Trophoblast cell (in vitro differentiated cells and primary cell): Measurements from ENCODE around the gene ADRA1B.

Experiments
- DNase-seq, 2 donors: peaks; one replicate each; pipeline ENCODE4 v3.0.0-alpha.2; 2016
- H2AFZ ChIP-seq: 2 replicates; pipeline ENCODE4 v1.6.1; 2013; ENCODE audit warnings: low read length, moderate library complexity, mild to moderate bottlenecking; ENCODE audit not compliant: insufficient read depth, poor library complexity
- H2AK5ac ChIP-seq: 2 replicates; pipeline ENCODE4 v1.6.1; 2013; ENCODE audit warnings: mild to moderate bottlenecking, low read length
- H2BK120ac ChIP-seq: 2 replicates; pipeline ENCODE4 v1.6.1; 2013; ENCODE audit warnings: low read length, mild to moderate bottlenecking, moderate library complexity; ENCODE audit not compliant: insufficient read depth, poor library complexity
- H2BK12ac ChIP-seq: 2 replicates; pipeline ENCODE4 v1.6.1; 2013; ENCODE audit warnings: mild to moderate bottlenecking, low read length, moderate library complexity
- H2BK5ac ChIP-seq: 2 replicates; pipeline ENCODE4 v1.6.1; 2013; ENCODE audit warnings: low read length, low read depth, moderate library complexity, mild to moderate bottlenecking; ENCODE audit not compliant: poor library complexity
- H3K14ac ChIP-seq: 2 replicates; pipeline ENCODE4 v1.6.1; 2013; ENCODE audit warnings: mild to moderate bottlenecking, low read length
- H3K18ac ChIP-seq: 2 replicates; pipeline ENCODE4 v1.6.1; 2013; ENCODE audit warnings: mild to moderate bottlenecking, low read length
- H3K23ac ChIP-seq: 2 replicates; pipeline ENCODE4 v1.6.1; 2013; ENCODE audit warnings: low read length
- H3K27ac ChIP-seq: 2 replicates; pipeline ENCODE4 v1.5.1; 2013; ENCODE audit warnings: low read depth, mild to moderate bottlenecking, inconsistent platforms, low read length, moderate library complexity
- H3K27me3 ChIP-seq: 2 replicates; pipeline ENCODE4 v1.6.1; 2013; ENCODE audit warnings: inconsistent platforms, mild to moderate bottlenecking, low read length, moderate library complexity; ENCODE audit not compliant: insufficient read depth
- H3K36me3 ChIP-seq, 2 experiments: 1 replicate in 1 of 2; 2 replicates in 1 of 2; pipeline ENCODE4 v1.6.1; 2013; ENCODE audit warnings: low read length in 2 of 2, mild to moderate bottlenecking in 2 of 2, moderate library complexity in 1 of 2; ENCODE audit not compliant: insufficient read depth in 2 of 2, control insufficient read depth in 1 of 2
- H3K4ac ChIP-seq: 2 replicates; pipeline ENCODE4 v1.6.1; 2013; ENCODE audit warnings: low read depth, mild to moderate bottlenecking, low read length, moderate library complexity
- H3K4me1 ChIP-seq, 2 experiments: 1 replicate in 1 of 2; 2 replicates in 1 of 2; pipeline ENCODE4 v1.6.1; 2013; ENCODE audit warnings: low read length in 2 of 2, mild to moderate bottlenecking in 2 of 2, moderate library complexity in 1 of 2; ENCODE audit not compliant: insufficient read depth in 2 of 2, control insufficient read depth in 1 of 2
- H3K4me2 ChIP-seq: 2 replicates; pipeline ENCODE4 v1.6.1; 2013; ENCODE audit warnings: inconsistent platforms, mild to moderate bottlenecking, low read length, moderate library complexity
- H3K4me3 ChIP-seq: 2 replicates; pipeline ENCODE4 v1.5.1; 2013; ENCODE audit warnings: mild to moderate bottlenecking, low read depth, low read length, inconsistent platforms
- H3K79me1 ChIP-seq: one replicate; pipeline ENCODE4 v1.6.1; 2013; ENCODE audit warnings: low read length
- H3K79me2 ChIP-seq: 2 replicates; pipeline ENCODE4 v1.6.1; 2013; ENCODE audit warnings: low read length, mild to moderate bottlenecking; ENCODE audit not compliant: control insufficient read depth, insufficient read depth, poor library complexity
- H3K9ac ChIP-seq: 2 replicates; pipeline ENCODE4 v1.6.1; 2013; ENCODE audit warnings: mild to moderate bottlenecking, low read length
- H3K9me3 ChIP-seq: 2 replicates; pipeline ENCODE4 v1.6.1; 2013; ENCODE audit warnings: low read depth, mild to moderate bottlenecking, control low read depth, inconsistent platforms, low read length; ENCODE audit not compliant: insufficient read depth
- H4K12ac ChIP-seq: 2 replicates; pipeline ENCODE4 v1.6.1; 2013; ENCODE audit warnings: low read depth, mild to moderate bottlenecking, low read length, moderate library complexity
- H4K8ac ChIP-seq: 2 replicates; pipeline ENCODE4 v1.6.1; 2013; ENCODE audit warnings: low read depth, mild to moderate bottlenecking, low read length, moderate library complexity
- H4K91ac ChIP-seq: one replicate; pipeline ENCODE4 v1.6.1; 2013; ENCODE audit warnings: low read depth, mild to moderate bottlenecking, low read length, moderate library complexity
- WGBS: extraction: QIAGEN DNeasy Blood & Tissue Kit; methylation state at CpG from one replicate; pipeline ENCODE4 v1.1.7; 2013; ENCODE audit warnings: missing lambda C conversion rate; ENCODE audit not compliant: insufficient read length, insufficient coverage; ENCODE audit errors: extremely low coverage; 5-methylcytosine and 5-hydroxymethylcytosine counted together

Gene ADRA1B

DNA sequence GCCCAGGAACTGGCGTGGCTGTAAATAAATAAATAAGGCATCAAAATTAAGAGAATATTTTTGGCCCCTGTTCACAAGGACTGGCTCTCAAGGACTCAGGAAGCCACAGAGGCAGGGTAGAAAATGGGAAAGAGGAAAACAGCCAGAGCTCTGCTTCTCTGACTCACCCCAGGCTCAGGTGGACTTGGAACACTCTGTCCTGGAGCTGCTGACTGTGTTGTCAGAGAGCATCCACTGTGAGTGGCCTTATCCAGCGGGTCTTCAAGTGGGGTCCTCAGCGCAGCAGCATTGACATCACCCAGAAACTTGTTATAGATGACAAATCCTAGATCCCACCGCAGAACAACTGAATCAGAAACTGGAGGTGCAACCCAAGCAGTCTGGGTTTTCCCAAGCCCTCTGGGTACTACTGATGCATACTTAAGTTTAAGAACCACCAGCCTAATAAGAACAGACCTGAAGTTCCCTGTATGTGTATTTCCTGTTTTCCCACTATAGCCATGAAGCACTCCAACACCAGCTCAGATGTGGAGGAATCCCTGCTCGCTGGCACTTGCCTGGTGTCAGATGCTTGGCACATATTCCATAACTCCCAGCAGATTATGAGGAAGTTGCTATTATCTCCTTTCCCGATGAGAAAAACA lies 20.5 kb downstream of the ADRA1B start:
- H3K27ac ChIP-seq = no peak overlapping the region
- no peak overlapping the region for H3K23ac ChIP-seq
- H4K8ac ChIP-seq = no peak overlapping the region
- no peak overlapping the region for H3K18ac ChIP-seq
- no peak overlapping the region for H3K4me3 ChIP-seq
- H3K27me3 ChIP-seq = no peaks in the 10 kb centered on the region
- H2AK5ac ChIP-seq = no peak overlapping the region
- H3K4me2 ChIP-seq = no peak overlapping the region
- H3K14ac ChIP-seq = no peak overlapping the region
- no peaks in the 10 kb centered on the region for H3K9me3 ChIP-seq
- H3K4ac ChIP-seq = no peak overlapping the region
- H3K4me1 ChIP-seq = peaks cover 6 to 11% of the 10 kb centered on the region in 2 experiments
- no peak for DNase-seq
- H2AFZ ChIP-seq = no peak overlapping the region
- H3K79me1 ChIP-seq = no peaks in the 10 kb centered on the region
- H2BK5ac ChIP-seq = no peak overlapping the region
- H2BK120ac ChIP-seq = no peak overlapping the region
- WGBS = no CpG with 5 or more reads among the region's 6 CpGs
- no peak overlapping the region for H4K91ac ChIP-seq
- H3K79me2 ChIP-seq = no peaks in the 10 kb centered on the region
- peaks cover 0 to 2% of the 10 kb centered on the region in 2 experiments for H3K36me3 ChIP-seq
- H3K9ac ChIP-seq = no peak overlapping the region
- no peak overlapping the region for H2BK12ac ChIP-seq
- H4K12ac ChIP-seq = no peak overlapping the region

DNA sequence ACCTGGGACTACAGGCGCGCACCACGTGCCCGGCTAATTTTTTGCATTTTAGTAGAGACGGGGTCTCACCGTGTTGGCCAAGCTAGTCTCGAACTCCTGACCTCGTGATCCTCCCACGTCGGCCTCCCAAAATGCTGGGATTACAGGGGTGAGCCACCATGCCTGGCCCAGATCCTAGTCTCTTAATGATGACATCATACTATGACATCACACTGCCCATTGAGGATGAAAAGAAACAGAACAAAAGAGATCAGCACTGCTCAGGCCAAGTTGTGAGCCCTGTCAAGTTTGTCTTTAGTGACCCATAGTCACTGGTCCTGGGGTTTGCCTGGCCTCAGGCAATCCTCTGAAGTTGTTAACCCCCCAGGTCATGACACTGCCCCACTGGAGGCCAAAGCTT lies 21.3 kb downstream of the ADRA1B start:
- no peak overlapping the region for H3K4me2 ChIP-seq
- H3K4me1 ChIP-seq = peaks cover 6 to 11% of the 10 kb centered on the region in 2 experiments
- no peak overlapping the region for H2AFZ ChIP-seq
- no peak overlapping the region for H3K4me3 ChIP-seq
- no peaks in the 10 kb centered on the region for H3K9me3 ChIP-seq
- H3K36me3 ChIP-seq = peaks cover 0 to 2% of the 10 kb centered on the region in 2 experiments
- no peaks in the 10 kb centered on the region for H3K79me1 ChIP-seq
- no peak overlapping the region for H3K23ac ChIP-seq
- H3K79me2 ChIP-seq = no peaks in the 10 kb centered on the region
- H2BK5ac ChIP-seq = no peak overlapping the region
- no peaks in the 10 kb centered on the region for H3K27me3 ChIP-seq
- H3K27ac ChIP-seq = no peak overlapping the region
- no peak overlapping the region for H3K18ac ChIP-seq
- no peak overlapping the region for H2AK5ac ChIP-seq
- no peak overlapping the region for H4K8ac ChIP-seq
- no CpG with 5 or more reads among the region's 10 CpGs for WGBS
- DNase-seq = no peak
- no peak overlapping the region for H2BK120ac ChIP-seq
- H4K91ac ChIP-seq = no peak overlapping the region
- no peak overlapping the region for H3K9ac ChIP-seq
- no peak overlapping the region for H3K14ac ChIP-seq
- H2BK12ac ChIP-seq = no peak overlapping the region
- no peak overlapping the region for H4K12ac ChIP-seq
- no peak overlapping the region for H3K4ac ChIP-seq

DNA sequence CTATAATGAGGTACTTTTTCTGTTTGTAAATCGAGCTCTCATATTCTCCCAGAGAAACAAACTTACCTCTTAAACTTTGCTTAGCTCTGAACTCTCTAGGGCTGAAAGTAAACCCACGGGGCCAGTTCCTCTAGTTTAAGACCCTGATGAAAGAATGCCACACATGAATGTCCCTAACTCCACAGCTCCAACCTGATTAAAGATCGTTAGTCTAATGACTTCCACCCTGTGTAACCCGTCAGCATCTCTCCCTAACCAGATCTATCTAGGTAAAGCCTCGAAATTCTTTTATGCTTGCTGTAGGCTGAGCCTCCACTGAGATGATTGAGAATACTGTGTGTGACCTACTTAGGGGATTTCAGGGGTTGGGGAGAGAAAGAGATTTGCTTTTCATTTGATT lies 27.0 kb downstream of the ADRA1B start:
- Histone ChIP-seq H3K27ac (no peak overlapping the region), H3K14ac (no peak overlapping the region), H3K79me1 (no peaks in the 10 kb centered on the region), H3K4me1 (no peaks in the 10 kb centered on the region), H3K4me2 (peak overlapping the region; percentile 8), H3K9me3 (no peaks in the 10 kb centered on the region), H3K4ac (no peak overlapping the region), H4K8ac (no peak overlapping the region), H4K91ac (no peak overlapping the region), H3K9ac (no peak overlapping the region), H2BK5ac (no peak overlapping the region), H3K36me3 (no peaks in the 10 kb centered on the region), H2BK12ac (no peak overlapping the region), H4K12ac (no peak overlapping the region), H3K23ac (no peak overlapping the region), H2AK5ac (no peak overlapping the region), H3K79me2 (no peaks in the 10 kb centered on the region), H3K18ac (no peak overlapping the region), H2BK120ac (no peak overlapping the region), H3K27me3 (no peaks in the 10 kb centered on the region), H3K4me3 (no peak overlapping the region), H2AFZ (no peak overlapping the region)
- WGBS = no CpG with 5 or more reads among the region's 5 CpGs
- DNase-seq = no peak

DNA sequence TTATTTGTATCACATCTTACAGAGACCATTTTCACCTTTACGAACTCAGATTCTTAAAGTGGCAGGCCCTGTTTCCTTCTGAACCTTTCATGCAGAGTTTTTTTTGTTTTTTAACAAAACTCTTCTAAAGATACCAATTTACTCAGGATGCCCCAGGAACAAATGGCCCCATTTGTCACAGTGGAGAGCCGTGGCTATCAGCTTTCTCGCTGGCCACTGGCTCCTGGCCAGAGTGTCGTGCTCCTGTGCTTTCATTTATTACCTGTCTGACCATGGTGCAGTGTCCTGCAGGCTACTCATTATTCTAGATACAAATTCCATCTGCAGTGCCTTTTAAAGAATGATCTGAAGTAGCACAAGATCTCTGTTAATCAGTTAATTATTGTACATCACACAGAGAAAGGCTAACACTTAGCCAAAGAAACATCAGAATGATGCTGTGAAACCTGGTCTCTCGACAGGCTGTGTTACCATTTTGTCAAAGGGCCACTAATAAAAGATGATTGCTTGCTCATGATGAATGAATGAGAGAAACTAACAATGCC lies 27.8 kb downstream of the ADRA1B start:
- H3K79me1 ChIP-seq = no peaks in the 10 kb centered on the region
- no peak overlapping the region for H2AFZ ChIP-seq
- no peak overlapping the region for H2BK5ac ChIP-seq
- H3K9me3 ChIP-seq = no peaks in the 10 kb centered on the region
- no peak overlapping the region for H3K18ac ChIP-seq
- H4K91ac ChIP-seq = no peak overlapping the region
- H3K79me2 ChIP-seq = no peaks in the 10 kb centered on the region
- H2BK12ac ChIP-seq = no peak overlapping the region
- no peak overlapping the region for H2AK5ac ChIP-seq
- H3K4ac ChIP-seq = no peak overlapping the region
- H4K12ac ChIP-seq = no peak overlapping the region
- H3K14ac ChIP-seq = no peak overlapping the region
- H3K4me2 ChIP-seq = no peak overlapping the region
- no peaks in the 10 kb centered on the region for H3K27me3 ChIP-seq
- no peak for DNase-seq
- no peaks in the 10 kb centered on the region for H3K4me1 ChIP-seq
- no peak overlapping the region for H3K9ac ChIP-seq
- no peak overlapping the region for H4K8ac ChIP-seq
- no CpG with 5 or more reads among the region's 5 CpGs for WGBS
- no peak overlapping the region for H3K27ac ChIP-seq
- H3K36me3 ChIP-seq = no peaks in the 10 kb centered on the region
- no peak overlapping the region for H3K4me3 ChIP-seq
- H3K23ac ChIP-seq = no peak overlapping the region
- no peak overlapping the region for H2BK120ac ChIP-seq
